OCI-LY7 (cell line): ENCODE measurements around the gene SANBR.

Experiments used
- EZH2phosphoT487 ChIP-seq: fragments of 200-600 bp; sonication (generic); IDR thresholded peaks from 2 replicates; pipeline ENCODE4 v1.6.1; 2018; ENCODE audit warnings: low read depth, borderline replicate concordance, mild to moderate bottlenecking, mixed run types, antibody characterized with exemption, low read length, moderate library complexity, mixed read lengths
- TF ChIP-seq, protein P1 (sequence below): fragments of 200-600 bp; sonication (generic); conservative IDR thresholded peaks from 2 replicates; pipeline ENCODE4 v1.5.1; 2014; ENCODE audit warnings: mild to moderate bottlenecking, antibody characterized with exemption, low read length, moderate library complexity, mixed read lengths

DNA sequence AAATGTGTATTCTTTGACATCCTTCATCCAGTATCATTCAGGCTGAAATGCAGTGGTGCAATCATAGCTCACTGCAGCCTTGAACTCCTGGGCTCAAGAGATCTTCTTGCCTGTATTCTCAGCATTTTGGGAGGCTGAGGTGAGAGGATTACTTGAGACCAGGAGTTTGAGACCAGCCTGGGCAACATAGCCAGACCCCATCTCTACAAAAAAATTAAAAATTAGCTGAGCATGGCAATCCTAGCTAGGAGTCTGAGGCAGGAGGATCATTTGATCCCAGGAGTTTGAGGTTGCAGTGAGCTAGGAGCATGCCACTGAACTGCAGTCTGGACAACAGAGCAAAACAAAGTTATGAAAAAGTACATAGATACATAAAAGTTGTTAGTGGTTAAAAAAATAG, 24.1 kb downstream of the SANBR start:
- TF ChIP-seq, protein P1, sequence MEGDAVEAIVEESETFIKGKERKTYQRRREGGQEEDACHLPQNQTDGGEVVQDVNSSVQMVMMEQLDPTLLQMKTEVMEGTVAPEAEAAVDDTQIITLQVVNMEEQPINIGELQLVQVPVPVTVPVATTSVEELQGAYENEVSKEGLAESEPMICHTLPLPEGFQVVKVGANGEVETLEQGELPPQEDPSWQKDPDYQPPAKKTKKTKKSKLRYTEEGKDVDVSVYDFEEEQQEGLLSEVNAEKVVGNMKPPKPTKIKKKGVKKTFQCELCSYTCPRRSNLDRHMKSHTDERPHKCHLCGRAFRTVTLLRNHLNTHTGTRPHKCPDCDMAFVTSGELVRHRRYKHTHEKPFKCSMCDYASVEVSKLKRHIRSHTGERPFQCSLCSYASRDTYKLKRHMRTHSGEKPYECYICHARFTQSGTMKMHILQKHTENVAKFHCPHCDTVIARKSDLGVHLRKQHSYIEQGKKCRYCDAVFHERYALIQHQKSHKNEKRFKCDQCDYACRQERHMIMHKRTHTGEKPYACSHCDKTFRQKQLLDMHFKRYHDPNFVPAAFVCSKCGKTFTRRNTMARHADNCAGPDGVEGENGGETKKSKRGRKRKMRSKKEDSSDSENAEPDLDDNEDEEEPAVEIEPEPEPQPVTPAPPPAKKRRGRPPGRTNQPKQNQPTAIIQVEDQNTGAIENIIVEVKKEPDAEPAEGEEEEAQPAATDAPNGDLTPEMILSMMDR, result no peak
- no peak for TF ChIP-seq EZH2phosphoT487
